HepG2 (cell line): Measurements from ENCODE around the gene NDUFS1. TPM values are rescaled to one million over a fixed set of nuclear protein-coding genes. Genes with fewer than 3 reads are reported as not detected.

Experiments
- ARID2 ChIP-seq: sonication (generic); formaldehyde crosslinking; IDR thresholded peaks from 2 replicates; pipeline ENCODE4 v1.8.1; 2022; ENCODE audit warnings: mild to moderate bottlenecking, missing genetic modification reagents, borderline replicate concordance
- ARNTL ChIP-seq: sonication (generic); formaldehyde crosslinking; IDR thresholded peaks from 2 replicates; pipeline ENCODE4 v1.4.0; 2020; ENCODE audit warnings: mild to moderate bottlenecking, missing genetic modification reagents
- ASH2L ChIP-seq: fragments of 300-600, 200-600 bp; sonication (generic); IDR thresholded peaks from 2 replicates; pipeline ENCODE4 v1.7.0; 2017; ENCODE audit warnings: low read depth, mild to moderate bottlenecking, moderate library complexity, mixed read lengths, low read length; ENCODE audit not compliant: insufficient read length
- CREM ChIP-seq, 2 experiments: sonication (generic) in 1 of 2; formaldehyde crosslinking in 1 of 2; IDR thresholded peaks; 2 replicates each; pipeline versions ENCODE4 v1.4.0 to v1.6.1; 2016 to 2020; ENCODE audit warnings: antibody characterized with exemption in 1 of 2, mild to moderate bottlenecking in 1 of 2, missing genetic modification reagents in 1 of 2
- FOXA3 ChIP-seq: IDR thresholded peaks from 2 replicates; pipeline ENCODE4 v1.6.1; 2016; ENCODE audit warnings: missing genetic modification reagents, missing compliant biosample characterization
- HMGXB3 ChIP-seq: sonication (generic); formaldehyde crosslinking; IDR thresholded peaks from 2 replicates; pipeline ENCODE4 v1.4.0; 2020; ENCODE audit warnings: missing genetic modification reagents, borderline replicate concordance
- NCOA1 ChIP-seq: sonication (generic); formaldehyde crosslinking; IDR thresholded peaks from 2 replicates; pipeline ENCODE4 v1.9.0; 2021; ENCODE audit warnings: missing genetic modification reagents
- NFYB ChIP-seq: sonication (generic); formaldehyde crosslinking; IDR thresholded peaks from 2 replicates; pipeline ENCODE4 v1.4.0; 2020; ENCODE audit warnings: missing genetic modification reagents
- REXO4 ChIP-seq: sonication (generic); formaldehyde crosslinking; IDR thresholded peaks from 2 replicates; pipeline ENCODE4 v1.8.0; 2022; ENCODE audit warnings: missing genetic modification reagents, mild to moderate bottlenecking, borderline replicate concordance
- SIX1 ChIP-seq: sonication (generic); formaldehyde crosslinking; IDR thresholded peaks from 2 replicates; pipeline ENCODE4 v1.4.0; 2020; ENCODE audit warnings: missing genetic modification reagents, borderline replicate concordance
- SMC3 ChIP-seq: IDR thresholded peaks from 2 replicates; pipeline ENCODE4 v1.6.1; 2011; ENCODE audit warnings: low read length, improper control_type of control experiment
- ZBTB20 ChIP-seq: sonication (generic); formaldehyde crosslinking; IDR thresholded peaks from 2 replicates; pipeline ENCODE4 v1.8.1; 2023; ENCODE audit warnings: missing genetic modification reagents, low read depth, mild to moderate bottlenecking, borderline replicate concordance
- ZFX ChIP-seq: sonication (generic); formaldehyde crosslinking; IDR thresholded peaks from 2 replicates; pipeline ENCODE4 v1.4.0; 2020; ENCODE audit warnings: mild to moderate bottlenecking, low read depth, missing genetic modification reagents, moderate library complexity
- ZNF20 ChIP-seq: sonication (generic); formaldehyde crosslinking; IDR thresholded peaks from 2 replicates; pipeline ENCODE4 v1.4.0; 2020; ENCODE audit warnings: mild to moderate bottlenecking, moderate library complexity, missing genetic modification reagents
- ZNF333 ChIP-seq: sonication (generic); formaldehyde crosslinking; IDR thresholded peaks from 2 replicates; pipeline ENCODE4 v1.4.0; 2020; ENCODE audit warnings: mild to moderate bottlenecking, missing genetic modification reagents, borderline replicate concordance
- ZNF556 ChIP-seq: sonication (generic); formaldehyde crosslinking; IDR thresholded peaks from 2 replicates; pipeline ENCODE4 v1.4.0; 2020; ENCODE audit warnings: mild to moderate bottlenecking, missing genetic modification reagents, borderline replicate concordance
- ZNF7 ChIP-seq: IDR thresholded peaks from 2 replicates; pipeline ENCODE4 v1.6.1; 2016; ENCODE audit warnings: missing biosample characterization, missing genetic modification reagents
- ZNF850 ChIP-seq: sonication (generic); formaldehyde crosslinking; conservative IDR thresholded peaks from 2 replicates; pipeline ENCODE4 v1.9.0; 2021; ENCODE audit warnings: mild to moderate bottlenecking, missing genetic modification reagents
- polyA plus RNA-seq, 8 experiments: library from polyadenylated mRNA; depleted of rRNA in 3 of 8; stranded (reverse) in 7 of 8; unstranded in 1 of 8; fragments of >200 nt; fragmentation: Illumina TruSeq in 4 of 8; extraction: Trizol in 4 of 8; gene quantifications; 2 replicates each; pipeline versions ENCODE4 v1.2.1 to v1.2.3, GENCODE V29; 2011 to 2016; ENCODE audit warnings: low read depth in 4 of 8, missing spikeins in 1 of 8, mixed read lengths in 1 of 8; ENCODE audit not compliant: insufficient read depth in 1 of 8
- total RNA-seq, 5 experiments: library from RNA; depleted of rRNA; stranded (reverse); fragments of >200 nt; fragmentation: Illumina TruSeq; extraction: Trizol; gene quantifications; 2 replicates each; pipeline ENCODE4 v1.2.3, GENCODE V29; 2016; ENCODE audit warnings: low read depth in 1 of 5
- TF ChIP-seq, protein P1 (sequence below): sonication (generic); formaldehyde crosslinking; IDR thresholded peaks from 2 replicates; pipeline ENCODE4 v1.8.1; 2023; ENCODE audit warnings: mild to moderate bottlenecking, missing genetic modification reagents, borderline replicate concordance
- TF ChIP-seq, protein P2 (sequence below): sonication (generic); formaldehyde crosslinking; IDR thresholded peaks from 2 replicates; pipeline ENCODE4 v1.4.0; 2020; ENCODE audit warnings: missing genetic modification reagents

Gene NDUFS1
- total and polyA plus RNA-seq, 2 of the 13 experiments (the other 11 are each of a cell fraction or from before 2014, with no cell fraction given), result 139 to 242 TPM

DNA sequence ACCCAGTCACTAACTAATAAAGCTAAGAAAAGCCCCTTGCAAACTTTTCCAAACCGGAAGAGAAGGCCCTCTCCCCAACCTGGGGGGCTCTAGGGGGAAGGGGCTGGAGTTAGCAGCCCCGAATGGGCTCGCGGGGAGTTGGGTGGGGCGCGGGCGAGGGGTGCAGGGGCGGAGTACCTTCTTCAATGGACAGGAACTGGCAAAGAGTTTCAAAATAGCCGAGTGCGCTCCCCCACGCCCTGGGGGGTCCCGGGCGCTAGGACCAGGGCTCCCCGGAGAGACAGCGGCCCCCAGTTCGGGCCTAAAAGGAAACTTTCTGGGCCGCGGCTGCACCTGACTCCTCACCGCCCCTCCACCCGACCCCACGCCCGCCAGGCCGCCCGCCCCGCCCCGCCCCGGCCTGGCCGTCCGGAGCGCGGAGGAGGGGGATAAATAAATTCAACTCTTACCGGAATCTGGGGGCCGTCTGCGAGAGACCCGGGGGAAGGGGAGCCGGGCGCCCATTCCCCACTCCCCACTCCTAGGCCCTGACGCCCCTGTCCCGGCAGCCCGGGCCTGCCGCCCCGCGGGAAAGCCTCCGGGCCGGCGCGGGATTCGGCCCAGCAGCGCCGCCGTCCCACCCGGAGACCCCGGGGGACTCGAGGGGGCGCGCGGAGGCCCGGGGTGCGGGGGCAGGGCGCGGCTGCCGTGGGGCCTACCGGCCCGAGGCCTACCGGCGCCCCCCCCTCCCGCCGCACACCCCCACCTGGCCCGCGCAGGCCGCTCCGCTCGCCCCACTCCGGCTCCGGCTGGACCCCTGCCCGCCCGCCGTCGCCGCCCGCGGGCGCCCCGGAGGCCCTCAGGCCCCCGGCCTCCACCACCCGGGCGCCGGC, 74.1 kb downstream of the NDUFS1 start (continued):
- TF ChIP-seq, protein P1, sequence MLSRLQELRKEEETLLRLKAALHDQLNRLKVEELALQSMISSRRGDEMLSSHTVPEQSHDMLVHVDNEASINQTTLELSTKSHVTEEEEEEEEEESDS (CRISPR knock-in tag), result no peak
- TF ChIP-seq SIX1 (CRISPR knock-in tag) (no peak), ARNTL (CRISPR knock-in tag) (no peak), ASH2L (no peak), NFYB (CRISPR knock-in tag) (no peak), ZNF333 (CRISPR knock-in tag) (no peak), ZNF7 (no peak), SMC3 (no peak), ZFX (CRISPR knock-in tag) (0 out of 2 replicates have a peak, but pooled peaks have one; percentile 15), REXO4 (CRISPR knock-in tag) (no peak), ZNF20 (CRISPR knock-in tag) (no peak), ZBTB20 (CRISPR knock-in tag) (no peak; the same call in 1 of the 2 replicates), FOXA3 (CRISPR knock-in tag) (no peak), HMGXB3 (CRISPR knock-in tag) (no peak), ZNF556 (no peak), ARID2 (no peak), CREM (IDR thresholded peaks at IDR 0.05) (no peak), CREM (CRISPR knock-in tag; IDR thresholded peaks at IDR 0.05) (no peak), NCOA1 (CRISPR knock-in tag) (peak; percentile 46), ZNF850 (CRISPR knock-in tag) (no peak)
- TF ChIP-seq, protein P2, sequence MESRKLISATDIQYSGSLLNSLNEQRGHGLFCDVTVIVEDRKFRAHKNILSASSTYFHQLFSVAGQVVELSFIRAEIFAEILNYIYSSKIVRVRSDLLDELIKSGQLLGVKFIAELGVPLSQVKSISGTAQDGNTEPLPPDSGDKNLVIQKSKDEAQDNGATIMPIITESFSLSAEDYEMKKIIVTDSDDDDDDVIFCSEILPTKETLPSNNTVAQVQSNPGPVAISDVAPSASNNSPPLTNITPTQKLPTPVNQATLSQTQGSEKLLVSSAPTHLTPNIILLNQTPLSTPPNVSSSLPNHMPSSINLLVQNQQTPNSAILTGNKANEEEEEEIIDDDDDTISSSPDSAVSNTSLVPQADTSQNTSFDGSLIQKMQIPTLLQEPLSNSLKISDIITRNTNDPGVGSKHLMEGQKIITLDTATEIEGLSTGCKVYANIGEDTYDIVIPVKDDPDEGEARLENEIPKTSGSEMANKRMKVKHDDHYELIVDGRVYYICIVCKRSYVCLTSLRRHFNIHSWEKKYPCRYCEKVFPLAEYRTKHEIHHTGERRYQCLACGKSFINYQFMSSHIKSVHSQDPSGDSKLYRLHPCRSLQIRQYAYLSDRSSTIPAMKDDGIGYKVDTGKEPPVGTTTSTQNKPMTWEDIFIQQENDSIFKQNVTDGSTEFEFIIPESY, result no peak
